Calu3 (cell line): ENCODE measurements around the gene SMIM23. TPM values are rescaled to one million over a fixed set of nuclear protein-coding genes. Genes with fewer than 3 reads are reported as not detected.

Experiments
- BruUV-seq: library from RNA; stranded (reverse); fragments of 400-500 nt; replicated peaks from 2 replicates; lab custom pipeline; 2021; lab: Mats Ljungman, UMichigan
- CTCF ChIA-PET: fragments of 300-600 bp; sonication (Branson Sonifier 250); formaldehyde crosslinking; loops from one replicate; lab custom pipeline; 2022; ENCODE audit warnings: antibody characterized with exemption; lab: Charles Lee
- DNase-seq: peaks from one replicate; pipeline ENCODE4 v3.0.0; 2022
- H3K27ac Mint-ChIP-seq: one replicate; pipeline ENCODE4 v1.8.0; 2022; ENCODE audit warnings: mixed read lengths; ENCODE audit not compliant: unreplicated experiment
- H3K27me3 Mint-ChIP-seq: one replicate; pipeline ENCODE4 v1.8.0; 2022; ENCODE audit warnings: mixed read lengths; ENCODE audit not compliant: unreplicated experiment
- H3K36me3 Mint-ChIP-seq: one replicate; pipeline ENCODE4 v1.8.0; 2022; ENCODE audit warnings: mild to moderate bottlenecking, moderate library complexity, mixed read lengths; ENCODE audit not compliant: insufficient read depth, unreplicated experiment
- H3K4me1 Mint-ChIP-seq: one replicate; pipeline ENCODE4 v1.8.0; 2022; ENCODE audit warnings: mild to moderate bottlenecking, low read depth, mixed read lengths; ENCODE audit not compliant: unreplicated experiment
- H3K4me3 Mint-ChIP-seq: one replicate; pipeline ENCODE4 v1.8.0; 2022; ENCODE audit warnings: mild to moderate bottlenecking, low read depth, moderate library complexity, mixed read lengths; ENCODE audit not compliant: unreplicated experiment
- H3K9me3 Mint-ChIP-seq: one replicate; pipeline ENCODE4 v1.8.0; 2022; ENCODE audit warnings: low read depth, mixed read lengths; ENCODE audit not compliant: unreplicated experiment
- intact Hi-C: fragments of 100-400 bp; cut with micrococcal nuclease; formaldehyde crosslinking; loops from one replicate; pipeline ENCODE4 v1.10.0; 2022; ENCODE audit not compliant: unreplicated experiment
- total RNA-seq: library from RNA; stranded (reverse); gene quantifications from 2 replicates; pipeline ENCODE4 v1.2.3, GENCODE V29; 2022
- TF ChIP-seq, protein P1 (sequence below): fragments of 200-600 bp; IDR thresholded peaks from one replicate; pipeline ENCODE4 v1.8.0; 2022; ENCODE audit warnings: antibody characterized with exemption; ENCODE audit not compliant: unreplicated experiment

Gene SMIM23
- total RNA-seq, 1 experiment from 2014 or later, result not detected

DNA sequence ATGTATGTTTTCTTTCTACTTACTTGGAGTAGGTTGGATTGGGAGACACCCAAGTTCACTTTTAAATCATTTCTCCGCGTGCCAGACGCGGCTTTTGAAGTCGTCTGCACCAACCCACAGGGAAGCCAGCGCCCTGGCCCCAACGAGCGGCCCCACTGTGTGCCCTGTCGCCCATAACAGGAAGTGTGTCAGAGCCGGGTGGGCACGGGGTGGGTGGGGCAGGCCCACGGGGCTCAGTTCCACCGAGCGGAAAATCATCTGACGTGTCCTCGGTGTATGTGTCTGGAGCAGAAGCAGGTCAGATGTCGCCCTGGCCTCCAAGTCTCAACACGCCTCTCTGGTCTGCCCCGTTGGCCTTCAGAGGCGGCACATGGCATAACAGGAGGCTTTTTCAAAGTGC is 22.7 kb upstream of the SMIM23 start:
- DNase-seq, result no peak
- TF ChIP-seq, protein P1, sequence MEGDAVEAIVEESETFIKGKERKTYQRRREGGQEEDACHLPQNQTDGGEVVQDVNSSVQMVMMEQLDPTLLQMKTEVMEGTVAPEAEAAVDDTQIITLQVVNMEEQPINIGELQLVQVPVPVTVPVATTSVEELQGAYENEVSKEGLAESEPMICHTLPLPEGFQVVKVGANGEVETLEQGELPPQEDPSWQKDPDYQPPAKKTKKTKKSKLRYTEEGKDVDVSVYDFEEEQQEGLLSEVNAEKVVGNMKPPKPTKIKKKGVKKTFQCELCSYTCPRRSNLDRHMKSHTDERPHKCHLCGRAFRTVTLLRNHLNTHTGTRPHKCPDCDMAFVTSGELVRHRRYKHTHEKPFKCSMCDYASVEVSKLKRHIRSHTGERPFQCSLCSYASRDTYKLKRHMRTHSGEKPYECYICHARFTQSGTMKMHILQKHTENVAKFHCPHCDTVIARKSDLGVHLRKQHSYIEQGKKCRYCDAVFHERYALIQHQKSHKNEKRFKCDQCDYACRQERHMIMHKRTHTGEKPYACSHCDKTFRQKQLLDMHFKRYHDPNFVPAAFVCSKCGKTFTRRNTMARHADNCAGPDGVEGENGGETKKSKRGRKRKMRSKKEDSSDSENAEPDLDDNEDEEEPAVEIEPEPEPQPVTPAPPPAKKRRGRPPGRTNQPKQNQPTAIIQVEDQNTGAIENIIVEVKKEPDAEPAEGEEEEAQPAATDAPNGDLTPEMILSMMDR, result no peak
- intact Hi-C loops, result no loop called here
- H3K4me3 Mint-ChIP-seq, result no peak overlapping the region
- peaks cover 42% of the 10 kb centered on the region for H3K27me3 Mint-ChIP-seq
- no peak overlapping the region for H3K27ac Mint-ChIP-seq
- no TSS peak for BruUV-seq
- H3K4me1 Mint-ChIP-seq, result peaks cover 10% of the 10 kb centered on the region
- H3K9me3 Mint-ChIP-seq, result peaks cover 7% of the 10 kb centered on the region
- CTCF ChIA-PET, result no interaction called here
- no peaks in the 10 kb centered on the region for H3K36me3 Mint-ChIP-seq

DNA sequence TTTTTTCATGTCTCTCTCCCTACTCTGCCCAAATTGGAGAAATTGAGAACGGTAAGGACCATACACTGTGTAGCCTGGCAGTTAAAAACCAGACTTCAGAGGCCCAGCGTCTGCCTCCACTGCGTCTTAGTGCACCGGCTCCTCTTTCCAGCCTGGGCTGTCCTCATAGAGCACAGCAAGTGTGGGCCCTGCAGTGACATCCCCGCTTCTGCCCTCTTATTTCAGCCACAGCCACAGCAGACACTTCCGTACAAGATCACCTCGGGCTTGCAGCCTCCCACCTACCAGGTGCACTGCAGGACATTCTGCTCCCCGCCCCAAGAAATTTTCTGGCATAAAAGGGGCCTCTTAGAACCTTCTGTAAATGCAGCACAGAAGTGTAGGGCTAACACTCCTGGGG is 21.4 kb upstream of the SMIM23 start:
- CTCF ChIA-PET, result no interaction called here
- TF ChIP-seq, protein P1, result no peak
- Mint-ChIP-seq H3K27ac (no peak overlapping the region), H3K27me3 (peaks cover 42% of the 10 kb centered on the region), H3K9me3 (peaks cover 7% of the 10 kb centered on the region), H3K36me3 (no peaks in the 10 kb centered on the region), H3K4me3 (no peak overlapping the region), H3K4me1 (no peaks in the 10 kb centered on the region)
- intact Hi-C loops, result no loop called here
- BruUV-seq, result no TSS peak
- no peak for DNase-seq

DNA sequence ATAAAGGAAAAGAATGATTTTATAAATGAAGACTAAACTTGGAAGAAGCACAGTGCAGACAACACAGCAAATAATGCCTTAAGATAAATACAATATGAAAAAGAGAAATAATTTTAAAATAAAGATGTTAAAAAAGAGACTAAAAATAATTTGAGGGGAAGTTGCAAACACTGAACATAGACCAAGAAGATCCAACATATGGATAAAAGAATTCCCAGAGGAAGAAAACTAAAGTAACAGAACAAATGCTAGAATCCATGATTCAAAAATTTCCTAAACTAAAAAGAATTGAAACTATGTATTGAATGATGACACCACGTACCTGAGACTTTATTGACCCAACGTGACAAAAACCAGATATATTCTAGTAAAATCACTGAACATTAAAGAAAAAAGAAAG is 18.7 kb upstream of the SMIM23 start:
- TF ChIP-seq, protein P1, result no peak
- Mint-ChIP-seq H3K27me3 (peaks cover 58% of the 10 kb centered on the region), H3K9me3 (peaks cover 7% of the 10 kb centered on the region), H3K36me3 (no peaks in the 10 kb centered on the region), H3K4me3 (no peak overlapping the region), H3K27ac (no peak overlapping the region), H3K4me1 (no peaks in the 10 kb centered on the region)
- intact Hi-C loops, result no loop called here
- no TSS peak for BruUV-seq
- CTCF ChIA-PET, result no interaction called here
- no peak for DNase-seq

DNA sequence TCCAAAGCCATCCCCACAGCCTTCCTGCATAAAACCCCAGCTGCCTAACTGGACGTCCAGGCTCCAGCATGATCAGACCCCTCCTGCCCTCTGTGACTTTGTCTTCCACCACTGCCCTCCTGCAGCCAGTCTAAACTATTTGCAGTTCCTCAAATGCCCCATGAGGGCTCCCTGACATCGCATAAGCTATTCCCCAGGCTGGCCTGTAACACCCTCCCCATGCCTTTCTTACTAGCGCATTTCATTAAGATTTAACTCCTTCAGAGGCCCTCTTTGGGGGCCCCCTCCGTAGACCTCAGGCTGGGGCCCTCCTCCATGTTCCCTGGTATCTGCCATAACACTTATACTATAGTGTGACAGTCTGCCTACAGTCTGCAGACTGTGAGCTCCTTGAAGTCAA is 15.5 kb upstream of the SMIM23 start:
- intact Hi-C loops, result no loop called here
- no peak for DNase-seq
- CTCF ChIA-PET, result no interaction called here
- no peak overlapping the region for H3K4me3 Mint-ChIP-seq
- H3K27me3 Mint-ChIP-seq, result peaks cover 42% of the 10 kb centered on the region
- no peak overlapping the region for H3K27ac Mint-ChIP-seq
- no peaks in the 10 kb centered on the region for H3K36me3 Mint-ChIP-seq
- H3K4me1 Mint-ChIP-seq, result no peaks in the 10 kb centered on the region
- BruUV-seq, result no TSS peak
- H3K9me3 Mint-ChIP-seq, result peaks cover 7% of the 10 kb centered on the region
- TF ChIP-seq, protein P1, result no peak

DNA sequence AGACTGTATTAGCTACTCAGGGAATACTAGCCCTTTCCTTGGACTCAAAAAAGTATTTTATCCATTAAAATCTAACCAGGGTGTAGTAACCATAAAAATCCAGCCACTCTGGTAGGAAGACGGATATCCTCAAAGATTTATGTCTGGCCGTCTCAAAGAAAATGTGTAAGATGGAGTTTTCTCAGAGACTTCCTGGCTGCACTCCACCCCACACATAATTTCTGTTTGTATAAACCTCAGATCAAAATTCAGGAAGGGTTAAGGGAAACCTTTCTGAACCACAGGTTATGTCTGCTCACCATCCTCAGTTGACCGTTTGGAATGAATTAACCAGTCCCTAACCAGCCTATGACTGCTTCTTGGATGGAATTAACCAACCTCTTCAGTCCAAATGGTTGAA is 13.8 kb upstream of the SMIM23 start:
- CTCF ChIA-PET, result no interaction called here
- intact Hi-C loops, result no loop called here
- BruUV-seq, result no TSS peak
- H3K27ac Mint-ChIP-seq, result no peak overlapping the region
- no peak for DNase-seq
- TF ChIP-seq, protein P1, result no peak
- peaks cover 32% of the 10 kb centered on the region for H3K27me3 Mint-ChIP-seq
- no peaks in the 10 kb centered on the region for H3K4me1 Mint-ChIP-seq
- peaks cover 4% of the 10 kb centered on the region for H3K9me3 Mint-ChIP-seq
- no peaks in the 10 kb centered on the region for H3K36me3 Mint-ChIP-seq
- no peak overlapping the region for H3K4me3 Mint-ChIP-seq
